Liver (tissue), 9 donors: Measurements from ENCODE around the gene TUBB6. TPM values are rescaled to one million over a fixed set of nuclear protein-coding genes. Genes with fewer than 3 reads are reported as not detected.

Experiments used
- DNase-seq: peaks from one replicate; pipeline ENCODE4 v3.0.0-alpha.2; 2017; ENCODE audit warnings: low spot score
- H3K27ac ChIP-seq, 2 donors: one replicate each; pipeline ENCODE4 v1.7.0; 2013; ENCODE audit warnings: inconsistent platforms in 2 of 2, low read length in 2 of 2, control low read depth in 1 of 2, low read depth in 1 of 2, mild to moderate bottlenecking in 1 of 2
- H3K27me3 ChIP-seq, 4 donors: one replicate each; pipeline versions ENCODE4 v1.6.1 to v1.7.0; 2013; ENCODE audit warnings: low read length in 3 of 4, inconsistent platforms in 1 of 4, mild to moderate bottlenecking in 1 of 4, moderate library complexity in 1 of 4; ENCODE audit not compliant: control insufficient read depth in 4 of 4, insufficient read depth in 4 of 4
- H3K36me3 ChIP-seq, 4 donors: one replicate each; pipeline versions ENCODE4 v1.6.1 to v1.7.0; 2013; ENCODE audit warnings: low read length in 3 of 4, mild to moderate bottlenecking in 3 of 4, low read depth in 1 of 4, moderate library complexity in 1 of 4; ENCODE audit not compliant: control insufficient read depth in 4 of 4, insufficient read depth in 3 of 4
- H3K4me1 ChIP-seq, 4 donors: one replicate each; pipeline versions ENCODE4 v1.6.1 to v1.7.0; 2013; ENCODE audit warnings: low read length in 3 of 4, mild to moderate bottlenecking in 3 of 4, moderate library complexity in 1 of 4; ENCODE audit not compliant: control insufficient read depth in 4 of 4, insufficient read depth in 4 of 4
- H3K4me3 ChIP-seq, 3 donors: one replicate each; pipeline versions ENCODE4 v1.6.1 to v1.7.0; 2013; ENCODE audit warnings: low read length in 3 of 3, control low read depth in 1 of 3, low read depth in 1 of 3, mild to moderate bottlenecking in 1 of 3
- H3K9ac ChIP-seq, 2 donors: one replicate each; pipeline ENCODE4 v1.7.0; 2013; ENCODE audit warnings: low read length in 2 of 2, mild to moderate bottlenecking in 2 of 2, moderate library complexity in 2 of 2, control low read depth in 1 of 2, low read depth in 1 of 2
- H3K9me3 ChIP-seq, 4 donors: one replicate each; pipeline versions ENCODE4 v1.6.1 to v1.7.0; 2013; ENCODE audit warnings: low read length in 3 of 4; ENCODE audit not compliant: control insufficient read depth in 4 of 4
- CTCF ChIP-seq: fragments of 150-350 bp; IDR thresholded peaks from 2 replicates; pipeline ENCODE4 v1.5.1; 2017; ENCODE audit warnings: improper control_type of control experiment, low read depth, low read length; ENCODE audit not compliant: missing input control
- EGR1 ChIP-seq, 2 donors: IDR thresholded peaks; 2 replicates each; pipeline ENCODE4 v1.6.1; 2016 to 2018; ENCODE audit warnings: antibody characterized with exemption in 2 of 2, low read depth in 2 of 2
- FOXA2 ChIP-seq: IDR thresholded peaks from 2 replicates; pipeline ENCODE4 v1.6.1; 2016; ENCODE audit warnings: antibody characterized with exemption
- GABPA ChIP-seq, 2 donors: IDR thresholded peaks in 1 of 2; conservative IDR thresholded peaks in 1 of 2; 2 replicates each; pipeline ENCODE4 v1.6.1; 2016; ENCODE audit warnings: antibody characterized with exemption in 2 of 2, mild to moderate bottlenecking in 1 of 2, moderate library complexity in 1 of 2
- HNF4A ChIP-seq, 2 donors: conservative IDR thresholded peaks; 2 replicates each; pipeline ENCODE4 v1.6.1; 2016; ENCODE audit warnings: antibody characterized with exemption in 2 of 2, mild to moderate bottlenecking in 2 of 2
- JUND ChIP-seq, 2 donors: IDR thresholded peaks; 2 replicates each; pipeline ENCODE4 v1.6.1; 2016; ENCODE audit warnings: antibody characterized with exemption in 2 of 2
- REST ChIP-seq: IDR thresholded peaks from 2 replicates; pipeline ENCODE4 v1.6.1; 2016; ENCODE audit warnings: antibody characterized with exemption, mild to moderate bottlenecking
- RXRA ChIP-seq, 2 donors: IDR thresholded peaks; 2 replicates each; pipeline ENCODE4 v1.6.1; 2017 to 2018; ENCODE audit warnings: antibody characterized with exemption in 2 of 2, mild to moderate bottlenecking in 1 of 2
- SP1 ChIP-seq: IDR thresholded peaks from 2 replicates; pipeline ENCODE4 v1.6.1; 2018; ENCODE audit warnings: antibody characterized with exemption, mild to moderate bottlenecking
- WGBS: extraction: QIAGEN DNeasy Blood & Tissue Kit; methylation state at CpG from one replicate; pipeline ENCODE4 v1.1.7; 2013; 5-methylcytosine and 5-hydroxymethylcytosine counted together
- polyA plus RNA-seq, 2 donors: library from polyadenylated mRNA; stranded (reverse) in 1 of 2; unstranded in 1 of 2; fragments of 200-250 nt in 1 of 2; fragments of >200 nt in 1 of 2; fragmentation: Nextera tagmentation in 1 of 2; extraction: Ambion mirVana in 1 of 2; gene quantifications; one replicate each; pipeline versions ENCODE4 v1.2.1 to v1.2.3, GENCODE V29; 2013 to 2015
- total RNA-seq, 2 donors: library from RNA; depleted of rRNA; stranded (reverse); fragments of >200 nt; gene quantifications; one replicate each; pipeline ENCODE4 v1.2.3, GENCODE V29; 2014
- TF ChIP-seq, protein P1 (sequence below): IDR thresholded peaks from 2 replicates; pipeline ENCODE4 v1.6.1; 2016; ENCODE audit warnings: antibody characterized with exemption
- TF ChIP-seq, protein P2 (sequence below): IDR thresholded peaks from 2 replicates; pipeline ENCODE4 v1.6.1; 2016; ENCODE audit warnings: antibody characterized with exemption
- TF ChIP-seq, protein P3 (sequence below): IDR thresholded peaks from 2 replicates; pipeline ENCODE4 v1.6.1; 2016; ENCODE audit warnings: antibody characterized with exemption
- donor health status: healthy.
- donor health status: healthy.
- donor health status: healthy.
- donor health status: healthy.
- donor health status: healthy.

TUBB6 gene
- total and polyA plus RNA-seq, 4 donors = 5.5 to 347 (median 17.5) TPM

- Histone ChIP-seq H3K36me3 (no peaks in the 10 kb centered on the region), H3K4me1 (peaks cover 0 to 2% (median 0%) of the 10 kb centered on the region in 4 donors), H3K27me3 (peaks cover 0 to 3% (median 0%) of the 10 kb centered on the region in 4 donors), H3K27ac (no peak overlapping the region), H3K9me3 (no peaks in the 10 kb centered on the region), H3K9ac (no peak overlapping the region), H3K4me3 (no peak overlapping the region)
- 83% methylated on average over 13 of the region's 13 CpGs for WGBS
- TF ChIP-seq GABPA (IDR thresholded peaks at IDR 0.05 in 1 of 2, conservative IDR thresholded peaks at IDR 0.05 in 1 of 2) = no peak
- TF ChIP-seq RXRA (IDR thresholded peaks at IDR 0.05) = no peak
- no peak for TF ChIP-seq FOXA2
- TF ChIP-seq CTCF = no peak
- no peak for TF ChIP-seq HNF4A (conservative IDR thresholded peaks at IDR 0.05)
- TF ChIP-seq SP1 = no peak
- TF ChIP-seq REST = no peak
- no peak for DNase-seq
Measured at GRCh38 chr18:12301263-12302005, 6.6 kb upstream of the TUBB6 start.

GRCh38 chr18:12302391-12303147 is 5.5 kb upstream of the TUBB6 start:
- H3K36me3 ChIP-seq = no peaks in the 10 kb centered on the region
- DNase-seq = peak; percentile 77

More at GRCh38 chr18:12302391-12303147, 5.5 kb upstream of the TUBB6 start:
- no peak overlapping the region for H3K9ac ChIP-seq
- WGBS = 88% methylated on average over 14 of the region's 14 CpGs
- peaks cover 0 to 8% (median 0%) of the 10 kb centered on the region in 4 donors for H3K27me3 ChIP-seq
- H3K4me1 ChIP-seq = peaks cover 0 to 5% (median 3%) of the 10 kb centered on the region in 4 donors
- TF ChIP-seq CTCF = no peak
- TF ChIP-seq JUND (IDR thresholded peaks at IDR 0.05) = no peak
- TF ChIP-seq FOXA2 = no peak
- no peak for TF ChIP-seq EGR1 (IDR thresholded peaks at IDR 0.05; ENCODE audit: low read depth in 2 of 2)
- TF ChIP-seq RXRA (IDR thresholded peaks at IDR 0.05) = no peak
- TF ChIP-seq, protein P1, sequence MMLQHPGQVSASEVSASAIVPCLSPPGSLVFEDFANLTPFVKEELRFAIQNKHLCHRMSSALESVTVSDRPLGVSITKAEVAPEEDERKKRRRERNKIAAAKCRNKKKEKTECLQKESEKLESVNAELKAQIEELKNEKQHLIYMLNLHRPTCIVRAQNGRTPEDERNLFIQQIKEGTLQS = no peak
- no peak for TF ChIP-seq SP1
- TF ChIP-seq, protein P2, sequence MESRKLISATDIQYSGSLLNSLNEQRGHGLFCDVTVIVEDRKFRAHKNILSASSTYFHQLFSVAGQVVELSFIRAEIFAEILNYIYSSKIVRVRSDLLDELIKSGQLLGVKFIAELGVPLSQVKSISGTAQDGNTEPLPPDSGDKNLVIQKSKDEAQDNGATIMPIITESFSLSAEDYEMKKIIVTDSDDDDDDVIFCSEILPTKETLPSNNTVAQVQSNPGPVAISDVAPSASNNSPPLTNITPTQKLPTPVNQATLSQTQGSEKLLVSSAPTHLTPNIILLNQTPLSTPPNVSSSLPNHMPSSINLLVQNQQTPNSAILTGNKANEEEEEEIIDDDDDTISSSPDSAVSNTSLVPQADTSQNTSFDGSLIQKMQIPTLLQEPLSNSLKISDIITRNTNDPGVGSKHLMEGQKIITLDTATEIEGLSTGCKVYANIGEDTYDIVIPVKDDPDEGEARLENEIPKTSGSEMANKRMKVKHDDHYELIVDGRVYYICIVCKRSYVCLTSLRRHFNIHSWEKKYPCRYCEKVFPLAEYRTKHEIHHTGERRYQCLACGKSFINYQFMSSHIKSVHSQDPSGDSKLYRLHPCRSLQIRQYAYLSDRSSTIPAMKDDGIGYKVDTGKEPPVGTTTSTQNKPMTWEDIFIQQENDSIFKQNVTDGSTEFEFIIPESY = no peak
- TF ChIP-seq, protein P3, sequence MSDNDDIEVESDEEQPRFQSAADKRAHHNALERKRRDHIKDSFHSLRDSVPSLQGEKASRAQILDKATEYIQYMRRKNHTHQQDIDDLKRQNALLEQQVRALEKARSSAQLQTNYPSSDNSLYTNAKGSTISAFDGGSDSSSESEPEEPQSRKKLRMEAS = no peak
- TF ChIP-seq GABPA (IDR thresholded peaks at IDR 0.05 in 1 of 2, conservative IDR thresholded peaks at IDR 0.05 in 1 of 2) = no peak
- TF ChIP-seq REST = no peak
- no peak overlapping the region for H3K4me3 ChIP-seq
- H3K27ac ChIP-seq = no peak overlapping the region
- no peaks in the 10 kb centered on the region for H3K9me3 ChIP-seq
